Liver (tissue), 9 donors: ENCODE data around the gene RAC2. TPM values are rescaled to one million over a fixed set of nuclear protein-coding genes. Genes with fewer than 3 reads are reported as not detected.

Experiments
- DNase-seq: peaks from one replicate; pipeline ENCODE4 v3.0.0-alpha.2; 2017; ENCODE audit warnings: low spot score
- H3K27ac ChIP-seq, 2 donors: one replicate each; pipeline ENCODE4 v1.7.0; 2013; ENCODE audit warnings: inconsistent platforms in 2 of 2, low read length in 2 of 2, control low read depth in 1 of 2, low read depth in 1 of 2, mild to moderate bottlenecking in 1 of 2
- H3K27me3 ChIP-seq, 4 donors: one replicate each; pipeline versions ENCODE4 v1.6.1 to v1.7.0; 2013; ENCODE audit warnings: low read length in 3 of 4, inconsistent platforms in 1 of 4, mild to moderate bottlenecking in 1 of 4, moderate library complexity in 1 of 4; ENCODE audit not compliant: control insufficient read depth in 4 of 4, insufficient read depth in 4 of 4
- H3K36me3 ChIP-seq, 4 donors: one replicate each; pipeline versions ENCODE4 v1.6.1 to v1.7.0; 2013; ENCODE audit warnings: low read length in 3 of 4, mild to moderate bottlenecking in 3 of 4, low read depth in 1 of 4, moderate library complexity in 1 of 4; ENCODE audit not compliant: control insufficient read depth in 4 of 4, insufficient read depth in 3 of 4
- H3K4me1 ChIP-seq, 4 donors: one replicate each; pipeline versions ENCODE4 v1.6.1 to v1.7.0; 2013; ENCODE audit warnings: low read length in 3 of 4, mild to moderate bottlenecking in 3 of 4, moderate library complexity in 1 of 4; ENCODE audit not compliant: control insufficient read depth in 4 of 4, insufficient read depth in 4 of 4
- H3K4me3 ChIP-seq, 3 donors: one replicate each; pipeline versions ENCODE4 v1.6.1 to v1.7.0; 2013; ENCODE audit warnings: low read length in 3 of 3, control low read depth in 1 of 3, low read depth in 1 of 3, mild to moderate bottlenecking in 1 of 3
- H3K9ac ChIP-seq, 2 donors: one replicate each; pipeline ENCODE4 v1.7.0; 2013; ENCODE audit warnings: low read length in 2 of 2, mild to moderate bottlenecking in 2 of 2, moderate library complexity in 2 of 2, control low read depth in 1 of 2, low read depth in 1 of 2
- H3K9me3 ChIP-seq, 4 donors: one replicate each; pipeline versions ENCODE4 v1.6.1 to v1.7.0; 2013; ENCODE audit warnings: low read length in 3 of 4; ENCODE audit not compliant: control insufficient read depth in 4 of 4
- CTCF ChIP-seq: fragments of 150-350 bp; IDR thresholded peaks from 2 replicates; pipeline ENCODE4 v1.5.1; 2017; ENCODE audit warnings: improper control_type of control experiment, low read depth, low read length; ENCODE audit not compliant: missing input control
- EGR1 ChIP-seq, 2 donors: IDR thresholded peaks; 2 replicates each; pipeline ENCODE4 v1.6.1; 2016 to 2018; ENCODE audit warnings: antibody characterized with exemption in 2 of 2, low read depth in 2 of 2
- FOXA1 ChIP-seq: IDR thresholded peaks from 2 replicates; pipeline ENCODE4 v1.6.1; 2016; ENCODE audit warnings: antibody characterized with exemption
- FOXA2 ChIP-seq: IDR thresholded peaks from 2 replicates; pipeline ENCODE4 v1.6.1; 2016; ENCODE audit warnings: antibody characterized with exemption
- GABPA ChIP-seq, 2 donors: IDR thresholded peaks in 1 of 2; conservative IDR thresholded peaks in 1 of 2; 2 replicates each; pipeline ENCODE4 v1.6.1; 2016; ENCODE audit warnings: antibody characterized with exemption in 2 of 2, mild to moderate bottlenecking in 1 of 2, moderate library complexity in 1 of 2
- HNF4A ChIP-seq, 2 donors: conservative IDR thresholded peaks; 2 replicates each; pipeline ENCODE4 v1.6.1; 2016; ENCODE audit warnings: antibody characterized with exemption in 2 of 2, mild to moderate bottlenecking in 2 of 2
- HNF4G ChIP-seq: IDR thresholded peaks from 2 replicates; pipeline ENCODE4 v1.6.1; 2016; ENCODE audit warnings: antibody characterized with exemption
- JUND ChIP-seq, 2 donors: IDR thresholded peaks; 2 replicates each; pipeline ENCODE4 v1.6.1; 2016; ENCODE audit warnings: antibody characterized with exemption in 2 of 2
- NR2F2 ChIP-seq: IDR thresholded peaks from 2 replicates; pipeline ENCODE4 v1.6.1; 2016; ENCODE audit warnings: antibody characterized with exemption
- REST ChIP-seq: IDR thresholded peaks from 2 replicates; pipeline ENCODE4 v1.6.1; 2016; ENCODE audit warnings: antibody characterized with exemption, mild to moderate bottlenecking
- SP1 ChIP-seq: IDR thresholded peaks from 2 replicates; pipeline ENCODE4 v1.6.1; 2018; ENCODE audit warnings: antibody characterized with exemption, mild to moderate bottlenecking
- TAF1 ChIP-seq: conservative IDR thresholded peaks from 2 replicates; pipeline ENCODE4 v1.6.1; 2016; ENCODE audit warnings: antibody characterized with exemption, mild to moderate bottlenecking
- YY1 ChIP-seq: IDR thresholded peaks from 2 replicates; pipeline ENCODE4 v1.6.1; 2016; ENCODE audit warnings: antibody characterized with exemption, mild to moderate bottlenecking
- ZBTB33 ChIP-seq: IDR thresholded peaks from 2 replicates; pipeline ENCODE4 v1.6.1; 2016; ENCODE audit warnings: antibody characterized with exemption
- WGBS: extraction: QIAGEN DNeasy Blood & Tissue Kit; methylation state at CpG from one replicate; pipeline ENCODE4 v1.1.7; 2013; 5-methylcytosine and 5-hydroxymethylcytosine counted together
- polyA plus RNA-seq, 2 donors: library from polyadenylated mRNA; stranded (reverse) in 1 of 2; unstranded in 1 of 2; fragments of 200-250 nt in 1 of 2; fragments of >200 nt in 1 of 2; fragmentation: Nextera tagmentation in 1 of 2; extraction: Ambion mirVana in 1 of 2; gene quantifications; one replicate each; pipeline versions ENCODE4 v1.2.1 to v1.2.3, GENCODE V29; 2013 to 2015
- total RNA-seq, 2 donors: library from RNA; depleted of rRNA; stranded (reverse); fragments of >200 nt; gene quantifications; one replicate each; pipeline ENCODE4 v1.2.3, GENCODE V29; 2014
- TF ChIP-seq, protein P1 (sequence below): IDR thresholded peaks from 2 replicates; pipeline ENCODE4 v1.6.1; 2016; ENCODE audit warnings: antibody characterized with exemption
- TF ChIP-seq, protein P2 (sequence below): IDR thresholded peaks from 2 replicates; pipeline ENCODE4 v1.6.1; 2016; ENCODE audit warnings: antibody characterized with exemption
- donor health status: healthy.
- donor health status: healthy.
- donor health status: healthy.
- donor health status: healthy.
- donor health status: healthy.

Gene RAC2
- total and polyA plus RNA-seq, 4 donors = 4.0 to 15.0 (median 7.4) TPM

GRCh38 chr22:37177755-37178154, 66.3 kb downstream of the RAC2 start:
- H3K9me3 ChIP-seq = no peaks in the 10 kb centered on the region
- peak overlapping the region in 1 of 2 donors; percentile 62 for H3K27ac ChIP-seq
- peaks cover 9 to 32% (median 19%) of the 10 kb centered on the region in 4 donors for H3K4me1 ChIP-seq
- no peak for DNase-seq
- H3K9ac ChIP-seq = no peak overlapping the region
- 97% methylated on average over 3 of the region's 3 CpGs for WGBS
- H3K36me3 ChIP-seq = no peaks in the 10 kb centered on the region
- H3K4me3 ChIP-seq = no peak overlapping the region
- TF ChIP-seq NR2F2 = no peak
- TF ChIP-seq HNF4A (conservative IDR thresholded peaks at IDR 0.05) = no peak
- TF ChIP-seq SP1 = no peak
- TF ChIP-seq, protein P1, sequence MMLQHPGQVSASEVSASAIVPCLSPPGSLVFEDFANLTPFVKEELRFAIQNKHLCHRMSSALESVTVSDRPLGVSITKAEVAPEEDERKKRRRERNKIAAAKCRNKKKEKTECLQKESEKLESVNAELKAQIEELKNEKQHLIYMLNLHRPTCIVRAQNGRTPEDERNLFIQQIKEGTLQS = no peak
- H3K27me3 ChIP-seq = no peaks in the 10 kb centered on the region

DNA sequence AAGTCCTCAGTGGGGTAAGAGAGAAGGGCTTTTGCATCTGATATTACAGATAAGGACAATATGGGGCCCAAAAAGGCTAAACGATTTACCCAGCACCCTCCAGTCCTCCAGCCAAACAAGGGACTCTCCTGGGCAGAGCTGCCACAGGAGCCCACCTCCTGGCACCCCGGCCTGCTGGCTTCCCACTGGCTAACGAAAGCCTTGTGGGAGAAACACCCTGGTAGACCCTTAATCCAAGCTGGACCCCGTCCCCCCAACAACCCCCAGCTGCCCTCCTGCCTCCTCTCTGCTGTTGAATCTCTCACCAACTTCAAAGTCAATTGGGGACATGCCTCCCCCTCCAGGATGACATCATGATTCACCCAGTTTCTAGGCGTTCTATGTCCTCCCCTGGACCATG, 66.8 kb downstream of the RAC2 start:
- peak overlapping the region; percentile 49 to 62 for H3K27ac ChIP-seq
- WGBS = 82% methylated on average over 5 of the region's 5 CpGs
- H3K4me1 ChIP-seq = peaks cover 9 to 32% (median 19%) of the 10 kb centered on the region in 4 donors
- no peak overlapping the region for H3K4me3 ChIP-seq
- no peak for DNase-seq
- H3K9me3 ChIP-seq = no peaks in the 10 kb centered on the region
- H3K27me3 ChIP-seq = no peaks in the 10 kb centered on the region
- TF ChIP-seq YY1 = no peak
- no peak for TF ChIP-seq REST
- TF ChIP-seq TAF1 = no peak
- TF ChIP-seq, protein P1 = no peak
- no peak for TF ChIP-seq FOXA2
- TF ChIP-seq EGR1 (IDR thresholded peaks at IDR 0.05; ENCODE audit: low read depth in 2 of 2) = no peak
- no peak for TF ChIP-seq GABPA (IDR thresholded peaks at IDR 0.05 in 1 of 2, conservative IDR thresholded peaks at IDR 0.05 in 1 of 2)
- no peak for TF ChIP-seq ZBTB33
- no peak for TF ChIP-seq CTCF
- TF ChIP-seq SP1 = no peak
- no peak for TF ChIP-seq JUND (IDR thresholded peaks at IDR 0.05)
- TF ChIP-seq, protein P2, sequence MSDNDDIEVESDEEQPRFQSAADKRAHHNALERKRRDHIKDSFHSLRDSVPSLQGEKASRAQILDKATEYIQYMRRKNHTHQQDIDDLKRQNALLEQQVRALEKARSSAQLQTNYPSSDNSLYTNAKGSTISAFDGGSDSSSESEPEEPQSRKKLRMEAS = no peak
- no peak for TF ChIP-seq HNF4A (conservative IDR thresholded peaks at IDR 0.05)
- no peak for TF ChIP-seq HNF4G
- no peak for TF ChIP-seq FOXA1
- H3K36me3 ChIP-seq = no peaks in the 10 kb centered on the region
- H3K9ac ChIP-seq = no peak overlapping the region
